Astrocyte (in vitro differentiated cells and primary cell): ENCODE measurements around the gene FGFRL1. TPM values are rescaled to one million over a fixed set of nuclear protein-coding genes. Genes with fewer than 3 reads are reported as not detected.

ENCODE experiments used
- DNase-seq: peaks from one replicate; pipeline ENCODE4 v3.0.0-alpha.2; 2010; ENCODE audit warnings: low read depth
- FAIRE-seq: peaks from 2 replicates; lab custom pipeline; 2011; peaks lifted over from hg19 to GRCh38; lab: Jason Lieb, UNC
- H2AFZ ChIP-seq: 2 replicates; pipeline ENCODE4 v1.6.0; 2012; ENCODE audit warnings: low read depth, low read length, inconsistent platforms
- H3K27ac ChIP-seq: 2 replicates; pipeline ENCODE4 v1.5.1; 2011; ENCODE audit warnings: low read depth, low read length, inconsistent platforms
- H3K27me3 ChIP-seq: 2 replicates; pipeline ENCODE4 v1.6.0; 2011; ENCODE audit warnings: low read length, inconsistent platforms; ENCODE audit not compliant: insufficient read depth
- H3K36me3 ChIP-seq: 2 replicates; pipeline ENCODE4 v1.5.1; 2011; ENCODE audit warnings: low read length, inconsistent platforms; ENCODE audit not compliant: insufficient read depth
- H3K4me1 ChIP-seq: 2 replicates; pipeline ENCODE4 v1.5.1; 2011; ENCODE audit warnings: low read length, inconsistent platforms; ENCODE audit not compliant: insufficient read depth
- H3K4me2 ChIP-seq: 2 replicates; pipeline ENCODE4 v1.6.0; 2012; ENCODE audit warnings: low read length, inconsistent platforms
- H3K4me3 ChIP-seq: 2 replicates; pipeline ENCODE4 v1.5.1; 2011; ENCODE audit warnings: low read depth, mild to moderate bottlenecking, low read length, inconsistent platforms; ENCODE audit not compliant: insufficient read depth
- H3K79me2 ChIP-seq: 2 replicates; pipeline ENCODE4 v1.6.0; 2012; ENCODE audit warnings: mild to moderate bottlenecking, low read length, inconsistent platforms; ENCODE audit not compliant: insufficient read depth
- H3K9ac ChIP-seq: 2 replicates; pipeline ENCODE4 v1.6.0; 2012; ENCODE audit warnings: mild to moderate bottlenecking, low read length, inconsistent platforms
- H3K9me3 ChIP-seq: 2 replicates; pipeline ENCODE4 v1.5.1; 2012; ENCODE audit warnings: low read depth, mild to moderate bottlenecking, low read length, inconsistent platforms; ENCODE audit not compliant: insufficient read depth
- H4K20me1 ChIP-seq: 2 replicates; pipeline ENCODE4 v1.6.0; 2012; ENCODE audit warnings: low read length, inconsistent platforms; ENCODE audit not compliant: insufficient read depth
- H3K27ac Mint-ChIP-seq: one replicate; pipeline ENCODE4 v1.8.0; 2021; ENCODE audit warnings: mild to moderate bottlenecking, mixed read lengths; ENCODE audit not compliant: unreplicated experiment
- H3K27me3 Mint-ChIP-seq: one replicate; pipeline ENCODE4 v1.8.0; 2021; ENCODE audit warnings: low read depth, mixed read lengths; ENCODE audit not compliant: unreplicated experiment
- H3K36me3 Mint-ChIP-seq: one replicate; pipeline ENCODE4 v1.8.0; 2021; ENCODE audit warnings: low read depth, mixed read lengths; ENCODE audit not compliant: unreplicated experiment
- H3K4me1 Mint-ChIP-seq: one replicate; pipeline ENCODE4 v1.8.0; 2021; ENCODE audit warnings: low read depth, mixed read lengths; ENCODE audit not compliant: unreplicated experiment
- H3K4me3 Mint-ChIP-seq: one replicate; pipeline ENCODE4 v1.8.0; 2021; ENCODE audit warnings: mild to moderate bottlenecking, moderate library complexity, mixed read lengths; ENCODE audit not compliant: unreplicated experiment
- H3K9me3 Mint-ChIP-seq: one replicate; pipeline ENCODE4 v1.8.0; 2021; ENCODE audit warnings: mild to moderate bottlenecking, mixed read lengths; ENCODE audit not compliant: unreplicated experiment
- CTCF ChIP-seq: IDR thresholded peaks from 2 replicates; pipeline ENCODE4 v1.5.1; 2011; ENCODE audit warnings: low read depth, mild to moderate bottlenecking, inconsistent platforms, low read length, moderate library complexity; ENCODE audit not compliant: insufficient read depth
- EZH2 ChIP-seq: IDR thresholded peaks from 2 replicates; pipeline ENCODE4 v1.6.1; 2012; ENCODE audit warnings: mild to moderate bottlenecking, low read length, inconsistent platforms; ENCODE audit not compliant: insufficient read depth
- total RNA-seq: library from RNA; stranded (reverse); gene quantifications from 2 replicates; pipeline ENCODE4 v1.2.1, GENCODE V29; 2021

FGFRL1 gene
- total RNA-seq, 1 donor from 2014 or later, result 64.2 TPM

DNA sequence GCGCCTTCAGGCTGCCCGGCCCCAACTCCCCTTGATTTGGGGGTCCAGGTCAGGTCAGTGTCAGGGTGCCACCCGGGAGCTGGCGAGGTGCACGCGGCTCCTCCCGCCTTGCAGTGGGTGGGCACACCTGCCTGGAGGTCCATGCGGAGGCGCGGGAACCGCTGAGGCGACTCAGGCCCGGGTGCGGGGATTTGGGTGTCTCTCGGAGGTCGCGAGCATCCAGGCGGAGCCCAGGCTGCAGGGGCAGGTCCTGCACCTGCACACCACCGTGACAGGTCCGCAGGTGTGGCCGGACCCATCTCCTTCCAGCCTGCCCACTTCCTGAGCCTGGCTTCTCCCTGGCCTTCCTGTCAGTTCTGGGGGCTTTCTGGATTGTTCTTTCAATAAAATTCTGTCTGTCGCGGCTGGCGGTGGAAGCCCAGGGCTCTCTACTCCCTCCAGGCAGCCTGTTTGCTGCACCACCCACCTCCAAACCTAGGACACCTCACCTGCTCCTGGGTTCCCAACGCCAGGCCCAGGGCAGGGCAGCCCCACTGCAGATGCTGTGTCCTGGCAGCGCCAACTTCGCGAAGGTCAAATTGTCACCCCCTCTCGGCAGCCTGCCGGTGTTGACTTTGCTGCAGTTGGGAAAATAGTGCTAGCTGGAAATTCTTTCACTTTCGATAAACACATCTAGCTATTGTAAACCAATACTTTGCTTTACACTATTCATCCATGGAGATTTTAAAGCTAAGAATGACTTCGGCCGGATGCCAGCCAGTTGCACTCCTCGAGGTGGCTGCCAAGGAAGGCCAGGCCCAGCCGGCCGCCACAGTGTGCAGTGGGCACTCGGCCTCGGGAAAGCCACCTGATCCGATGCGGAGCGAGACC, 35.9 kb downstream of the FGFRL1 start:
- H4K20me1 ChIP-seq, result no peaks in the 10 kb centered on the region
- Mint-ChIP-seq H3K27ac (no peak overlapping the region), H3K4me1 (peaks cover 17% of the 10 kb centered on the region), H3K27me3 (peaks cover 5% of the 10 kb centered on the region), H3K4me3 (no peak overlapping the region), H3K36me3 (peaks cover 1% of the 10 kb centered on the region), H3K9me3 (peaks cover 4% of the 10 kb centered on the region)
- H3K9ac ChIP-seq, result peak overlapping the region; percentile 59
- H3K36me3 ChIP-seq, result no peaks in the 10 kb centered on the region
- peak overlapping the region; percentile 80 for H3K4me2 ChIP-seq
- H3K9me3 ChIP-seq, result no peaks in the 10 kb centered on the region
- TF ChIP-seq EZH2 (no peak), CTCF (no peak)
- peaks cover 28% of the 10 kb centered on the region for H3K4me1 ChIP-seq
- no peak for DNase-seq
- FAIRE-seq, result no peak
- peak overlapping the region; percentile 19 for H3K4me3 ChIP-seq
- H3K79me2 ChIP-seq, result no peaks in the 10 kb centered on the region
- H2AFZ ChIP-seq, result peak overlapping the region; percentile 73
- peak overlapping the region; percentile 45 for H3K27ac ChIP-seq
- H3K27me3 ChIP-seq, result no peaks in the 10 kb centered on the region

- no peak for DNase-seq
- Histone ChIP-seq H3K36me3 (no peaks in the 10 kb centered on the region), H3K27me3 (peaks cover 8% of the 10 kb centered on the region), H3K27ac (no peak overlapping the region), H4K20me1 (no peaks in the 10 kb centered on the region), H3K4me2 (no peak overlapping the region), H2AFZ (no peak overlapping the region), H3K9me3 (no peaks in the 10 kb centered on the region), H3K79me2 (no peaks in the 10 kb centered on the region), H3K4me1 (peaks cover 25% of the 10 kb centered on the region), H3K4me3 (no peak overlapping the region), H3K9ac (no peak overlapping the region)
- Mint-ChIP-seq H3K27me3 (peaks cover 10% of the 10 kb centered on the region), H3K4me1 (peaks cover 18% of the 10 kb centered on the region), H3K36me3 (peaks cover 2% of the 10 kb centered on the region), H3K9me3 (peaks cover 4% of the 10 kb centered on the region), H3K4me3 (no peak overlapping the region), H3K27ac (no peak overlapping the region)
- no peak for FAIRE-seq
- TF ChIP-seq CTCF, result no peak
- TF ChIP-seq EZH2, result no peak
Measured at GRCh38 chr4:1047976-1048772, 36.7 kb downstream of the FGFRL1 start.
